RKO (cell line): ENCODE measurements around the gene ARHGAP9.
"Not testable (repeated sequence)": the region's sequence is repeated elsewhere in the genome, so short reads cannot be mapped to it uniquely, and the experiment has no call there.

Source experiments
- DNase-seq: peaks from one replicate; pipeline ENCODE4 v3.0.0-alpha.2; 2016; ENCODE audit warnings: low spot score

The ARHGAP9 gene

DNA sequence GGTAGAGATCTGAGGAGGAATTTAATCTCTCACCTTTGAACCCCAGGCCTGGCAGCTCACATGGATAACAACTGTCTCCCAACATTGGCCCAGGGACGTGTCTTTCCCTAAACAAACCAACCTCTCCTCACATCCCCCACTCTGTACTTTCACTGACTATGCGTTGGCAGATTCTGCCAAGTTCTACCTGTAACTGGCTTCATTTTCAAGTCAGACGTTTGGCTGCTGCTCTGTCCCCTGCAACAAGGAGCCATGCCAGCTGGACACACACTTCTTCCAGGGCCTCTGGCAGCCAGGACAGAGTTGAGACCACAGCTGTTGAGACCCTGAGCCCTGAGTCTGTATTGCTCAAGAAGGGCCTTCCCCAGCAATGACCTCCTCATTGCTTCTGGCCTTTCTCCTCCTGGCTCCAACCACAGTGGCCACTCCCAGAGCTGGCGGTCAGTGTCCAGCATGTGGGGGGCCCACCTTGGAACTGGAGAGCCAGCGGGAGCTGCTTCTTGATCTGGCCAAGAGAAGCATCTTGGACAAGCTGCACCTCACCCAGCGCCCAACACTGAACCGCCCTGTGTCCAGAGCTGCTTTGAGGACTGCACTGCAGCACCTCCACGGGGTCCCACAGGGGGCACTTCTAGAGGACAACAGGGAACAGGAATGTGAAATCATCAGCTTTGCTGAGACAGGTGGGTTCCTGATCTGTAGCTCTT is 45.0 kb downstream of the ARHGAP9 start, which contains the start of gene INHBC:
Gene INHBC, plus strand, starts transcription at position 268 of the 707 bp plus-strand sequence. Its CDS starts 103 bp downstream, at position 371.
- no peak for DNase-seq

DNA sequence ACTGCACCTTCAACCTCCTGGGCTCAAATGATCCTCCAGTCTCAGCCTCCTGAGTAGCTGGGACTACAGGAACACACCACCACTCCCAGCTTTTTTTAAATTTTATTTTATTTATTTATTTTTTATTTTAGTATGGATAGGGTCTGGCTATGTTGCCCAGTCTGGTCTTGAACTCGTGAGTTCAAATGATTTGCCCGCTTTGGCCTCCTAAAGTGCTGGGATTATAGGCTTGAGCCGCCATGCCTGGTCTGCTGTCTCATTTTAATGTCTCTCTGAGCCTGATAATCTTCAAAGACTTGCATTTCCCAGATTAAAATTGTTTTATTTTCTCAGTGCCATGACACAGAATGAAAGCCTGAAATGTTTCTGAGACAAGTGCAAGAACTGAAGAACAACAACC is 46.3 kb downstream of the ARHGAP9 start:
- no peak for DNase-seq

DNA sequence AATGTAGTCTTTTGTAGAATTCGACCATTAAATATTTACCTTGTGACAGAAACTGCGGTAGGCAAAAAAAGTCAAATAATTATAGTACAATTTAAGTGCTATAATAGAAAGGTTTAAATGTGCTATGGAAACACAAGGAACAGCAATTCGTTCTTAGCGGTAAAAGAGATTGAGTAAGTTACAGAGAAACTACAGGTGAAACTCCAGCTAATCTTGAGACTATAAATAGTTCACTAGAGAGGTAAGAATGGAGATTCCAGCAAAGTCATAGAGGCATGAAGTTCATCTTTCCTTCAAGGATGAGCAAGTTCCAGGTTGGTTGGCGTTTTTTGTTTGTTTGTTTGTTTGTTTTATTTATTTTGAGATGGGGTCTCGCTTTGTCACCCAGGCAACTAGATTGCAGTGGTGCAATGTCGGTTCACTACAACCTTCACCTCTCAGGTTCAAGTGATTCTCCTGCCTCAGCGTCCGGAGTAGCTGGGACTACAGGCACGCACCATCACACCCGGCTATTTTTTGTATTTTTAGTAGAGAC is 47.9 kb downstream of the ARHGAP9 start:
- DNase-seq = no peak

DNA sequence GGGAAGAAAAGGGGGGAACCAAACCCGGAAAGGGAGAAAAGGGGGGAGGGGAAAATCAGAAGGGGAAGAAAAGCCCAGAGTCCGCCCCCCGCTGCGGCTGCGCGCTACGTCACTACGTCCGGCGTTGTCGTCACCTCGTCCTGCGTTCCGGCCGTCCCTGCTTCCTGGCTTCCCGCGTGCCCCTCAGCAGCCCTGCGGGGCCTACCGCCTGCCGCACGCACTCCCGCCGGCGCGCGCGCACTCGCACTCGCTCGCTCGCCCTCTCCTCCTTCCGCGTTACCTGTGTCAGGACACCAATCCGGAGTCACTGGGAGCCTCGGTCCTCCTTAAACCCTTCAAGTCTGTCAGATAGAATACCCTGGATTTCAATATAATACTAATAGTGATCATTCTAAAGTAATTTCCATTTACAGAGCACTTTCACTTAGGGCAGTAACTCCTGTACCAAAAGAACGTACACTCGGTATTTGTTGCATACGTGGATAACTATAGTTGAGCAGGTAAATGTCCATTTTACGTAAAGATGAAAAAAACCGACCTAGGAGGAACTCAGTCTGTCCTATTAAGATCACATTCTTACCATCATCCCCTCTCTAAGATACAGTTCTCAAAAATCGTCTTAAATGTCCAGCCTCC is 48.6 kb downstream of the ARHGAP9 start, which contains the start of gene R3HDM2:
Gene R3HDM2, minus strand, starts transcription at position 113 of the 636 bp plus-strand sequence. CDS start 120,615 bp downstream, outside the sequence.
- peak; percentile 97 for DNase-seq

DNA sequence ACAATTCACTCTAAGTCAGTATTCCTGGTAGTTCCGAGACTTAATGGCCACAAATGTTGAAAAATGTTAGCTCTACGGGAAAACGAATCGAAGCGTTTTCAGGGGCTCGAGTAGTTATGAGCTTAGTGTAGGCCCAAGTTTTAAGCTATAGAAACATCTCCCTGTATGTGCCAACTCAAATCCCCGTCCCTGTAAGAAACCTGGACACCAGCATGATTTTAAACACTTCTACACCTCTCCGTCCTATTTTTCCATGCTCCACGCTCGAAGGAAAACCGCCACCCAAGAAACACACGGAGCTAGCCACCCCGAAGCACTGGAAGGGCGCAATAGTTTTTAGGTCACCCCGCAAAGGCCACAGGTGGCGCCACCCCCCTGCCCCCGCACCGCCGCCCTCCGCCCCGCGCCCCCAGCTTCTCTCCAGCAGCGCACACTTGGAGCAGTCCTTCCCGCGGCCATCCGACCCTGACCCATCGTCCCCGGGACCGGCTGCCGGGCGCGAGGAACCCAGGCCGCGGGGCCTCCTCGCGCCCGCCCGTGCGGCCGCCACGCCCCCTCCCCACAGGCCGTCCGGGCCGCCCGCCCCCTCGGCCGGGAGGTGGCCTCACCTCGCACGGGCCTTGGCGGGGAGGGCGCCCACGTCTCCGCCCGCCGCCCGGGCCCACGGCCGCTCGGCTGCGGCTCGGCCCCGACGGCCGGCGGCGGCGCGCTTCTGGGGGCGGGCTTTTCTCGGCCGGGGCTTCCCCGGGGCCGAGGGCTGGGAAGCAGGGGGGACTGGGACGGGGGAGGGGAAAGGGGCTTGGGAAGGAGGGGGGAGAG is 49.3 kb downstream of the ARHGAP9 start:
- peak; percentile 56 for DNase-seq

- peak; percentile 47 for DNase-seq
Measured at GRCh38 chr12:57429473-57430111, 50.1 kb downstream of the ARHGAP9 start.

DNA sequence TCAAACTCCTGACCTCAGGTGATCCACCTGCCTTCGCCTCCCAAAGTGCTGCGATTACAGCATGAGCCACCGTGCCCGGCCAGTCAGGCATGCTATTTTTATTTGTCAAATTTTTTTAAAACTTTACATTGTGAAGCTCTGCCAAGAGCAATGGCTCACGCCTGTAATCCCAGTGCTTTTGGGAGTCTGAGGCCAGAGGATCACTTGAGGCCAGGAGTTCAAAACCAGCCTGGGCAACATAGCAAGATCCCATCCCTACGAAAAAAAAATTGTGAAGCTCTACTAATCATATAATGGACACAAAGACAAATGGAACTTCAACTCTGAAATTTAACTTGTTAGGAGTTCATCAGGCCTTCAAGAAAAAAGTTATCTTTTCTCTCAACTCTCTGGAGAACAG is 50.7 kb downstream of the ARHGAP9 start:
- no peak for DNase-seq

- DNase-seq = not testable (repeated sequence)
Measured at GRCh38 chr12:57426948-57427347, 52.7 kb downstream of the ARHGAP9 start.
